ENCODE results near the gene GOLGA8O. TPM values are rescaled to one million over a fixed set of nuclear protein-coding genes. Genes with fewer than 3 reads are reported as not detected.
"Not testable (repeated sequence)": the region's sequence is repeated elsewhere in the genome, so short reads cannot be mapped to it uniquely, and the experiment has no call there.

GOLGA8O gene, protein sequence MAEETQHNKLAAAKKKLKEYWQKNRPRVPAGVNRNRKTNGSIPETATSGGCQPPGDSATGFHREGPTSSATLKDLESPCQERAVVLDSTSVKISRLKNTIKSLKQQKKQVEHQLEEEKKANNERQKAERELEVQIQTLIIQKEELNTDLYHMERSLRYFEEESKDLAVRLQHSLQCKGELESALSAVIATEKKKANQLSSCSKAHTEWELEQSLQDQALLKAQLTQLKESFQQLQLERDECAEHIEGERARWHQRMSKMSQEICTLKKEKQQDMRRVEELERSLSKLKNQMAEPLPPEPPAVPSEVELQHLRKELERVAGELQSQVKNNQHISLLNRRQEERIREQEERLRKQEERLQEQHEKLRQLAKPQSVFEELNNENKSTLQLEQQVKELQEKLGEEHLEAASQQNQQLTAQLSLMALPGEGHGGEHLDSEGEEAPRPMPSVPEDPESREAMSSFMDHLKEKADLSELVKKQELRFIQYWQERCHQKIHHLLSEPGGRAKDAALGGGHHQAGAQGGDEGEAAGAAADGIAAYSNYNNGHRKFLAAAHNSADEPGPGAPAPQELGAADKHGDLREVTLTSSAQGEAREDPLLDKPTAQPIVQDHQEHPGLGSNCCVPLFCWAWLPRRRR
- polyA plus RNA-seq (not detected in 2 replicates), polyA minus RNA-seq (not detected in 2 replicates)

DNA sequence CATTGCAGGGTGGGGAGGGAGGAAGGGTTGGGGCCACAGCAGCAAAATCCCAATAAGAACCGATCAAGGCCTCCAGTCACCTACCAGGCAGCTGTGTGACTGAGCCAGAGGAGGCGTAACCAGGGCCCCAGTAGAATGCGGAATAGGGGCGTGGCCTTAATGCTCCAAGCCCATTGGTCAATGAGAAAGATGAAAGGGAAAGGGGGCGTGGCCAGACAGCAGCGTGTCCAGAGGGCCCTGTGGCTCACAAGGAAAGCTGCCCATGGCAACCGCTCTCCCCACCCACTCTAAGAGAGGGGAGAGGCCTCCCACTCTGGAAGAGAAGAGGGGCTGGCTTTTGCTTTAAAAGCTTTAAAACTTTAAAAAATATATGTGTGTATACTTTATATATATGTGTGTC lies at the start of gene GOLGA8O:
GOLGA8O (minus strand) TSS at position 101 of the 400 bp plus-strand sequence; CDS start at position 3, 98 bp downstream.
- not testable (repeated sequence) for H3K9me2 ChIP-seq (ENCODE audit: insufficient read depth, low read length); H3K79me2 ChIP-seq (replicated peaks; ENCODE audit: insufficient read depth, low read length); H4K20me1 ChIP-seq (ENCODE audit: insufficient read depth); H2AFZ ChIP-seq (ENCODE audit: low read depth, low read length); H3K4me2 ChIP-seq (ENCODE audit: low read length); H3K9ac ChIP-seq (ENCODE audit: low read length); H3F3A ChIP-seq (ENCODE audit: insufficient read depth, low read length, poor library complexity, severe bottlenecking); H3K27me3 ChIP-seq (ENCODE audit: insufficient read depth, low read depth, low read length); H3K36me3 ChIP-seq (ENCODE audit: insufficient read depth, low read length); H3K9me3 ChIP-seq (ENCODE audit: low read length); H3K4me3 ChIP-seq (ENCODE audit: low read length); H3K27ac ChIP-seq (ENCODE audit: low read length)

DNA sequence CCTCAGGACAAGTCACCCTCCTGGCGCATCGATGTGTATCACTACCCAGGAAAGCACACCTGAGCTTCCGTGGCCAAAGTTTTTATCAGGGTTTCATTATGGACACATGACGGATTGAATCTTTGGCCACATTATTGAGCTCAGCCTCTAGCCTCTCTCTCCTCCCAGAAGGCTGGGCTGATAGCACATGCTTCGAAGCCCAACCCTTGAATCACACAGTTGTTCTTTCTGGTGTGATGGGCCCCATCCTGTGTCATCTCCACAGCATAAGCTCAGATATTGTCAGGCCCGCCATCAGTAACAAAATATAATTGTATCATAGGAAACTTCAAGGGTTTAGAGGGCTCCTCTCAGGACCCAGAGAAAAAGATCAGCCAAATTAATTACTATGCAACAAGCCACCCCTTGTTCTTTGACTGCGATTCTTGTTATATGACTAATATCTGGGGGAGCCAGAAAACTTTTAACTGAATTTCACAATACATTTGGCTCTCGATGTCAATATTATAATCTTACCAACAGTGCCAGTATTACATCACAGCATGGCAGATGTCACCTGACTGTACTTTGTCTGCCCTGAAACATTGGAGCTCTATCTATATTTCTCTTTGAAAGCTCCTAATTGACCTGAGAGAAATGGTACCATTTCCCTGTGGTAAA lies 48.8 kb upstream of the GOLGA8O start:
- H3K9me2 ChIP-seq (ENCODE audit: insufficient read depth, low read length); H4K20me1 ChIP-seq (ENCODE audit: insufficient read depth); H3K9me3 ChIP-seq (ENCODE audit: low read length); H3K4me2 ChIP-seq (ENCODE audit: low read length); H3K27ac ChIP-seq (ENCODE audit: low read length); H3K36me3 ChIP-seq (ENCODE audit: insufficient read depth, low read length); H3F3A ChIP-seq (ENCODE audit: insufficient read depth, low read length, poor library complexity, severe bottlenecking); H2AFZ ChIP-seq (ENCODE audit: low read depth, low read length); H3K9ac ChIP-seq (ENCODE audit: low read length); H3K27me3 ChIP-seq (ENCODE audit: insufficient read depth, low read depth, low read length); H3K4me3 ChIP-seq (ENCODE audit: low read length); H3K79me2 ChIP-seq (replicated peaks; ENCODE audit: insufficient read depth, low read length): not testable (repeated sequence)

DNA sequence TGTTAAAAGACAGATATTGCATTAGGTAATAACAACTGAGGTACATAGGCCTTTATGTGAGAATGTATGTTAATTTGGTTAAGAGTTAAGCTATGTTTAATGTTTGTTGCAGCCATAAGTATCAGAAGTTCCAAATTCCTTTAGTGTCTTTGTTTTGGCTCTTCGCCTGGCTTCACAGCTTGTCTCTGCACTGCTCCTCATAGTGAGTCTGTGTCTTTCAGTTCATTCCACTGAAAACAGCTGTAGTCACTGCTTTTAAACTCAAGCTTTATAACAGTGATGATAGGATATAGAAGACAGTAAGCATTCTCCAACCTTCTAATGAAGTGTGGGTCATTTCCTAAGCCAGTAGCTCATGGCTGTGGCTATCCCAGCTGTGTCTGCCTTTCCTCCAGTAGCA lies 47.5 kb upstream of the GOLGA8O start:
- H3K79me2 ChIP-seq (replicated peaks; ENCODE audit: insufficient read depth, low read length); H3K36me3 ChIP-seq (ENCODE audit: insufficient read depth, low read length); H3F3A ChIP-seq (ENCODE audit: insufficient read depth, low read length, poor library complexity, severe bottlenecking); H3K4me3 ChIP-seq (ENCODE audit: low read length); H3K27ac ChIP-seq (ENCODE audit: low read length); H3K27me3 ChIP-seq (ENCODE audit: insufficient read depth, low read depth, low read length); H3K9ac ChIP-seq (ENCODE audit: low read length); H2AFZ ChIP-seq (ENCODE audit: low read depth, low read length); H4K20me1 ChIP-seq (ENCODE audit: insufficient read depth); H3K9me2 ChIP-seq (ENCODE audit: insufficient read depth, low read length); H3K9me3 ChIP-seq (ENCODE audit: low read length); H3K4me2 ChIP-seq (ENCODE audit: low read length): not testable (repeated sequence)

DNA sequence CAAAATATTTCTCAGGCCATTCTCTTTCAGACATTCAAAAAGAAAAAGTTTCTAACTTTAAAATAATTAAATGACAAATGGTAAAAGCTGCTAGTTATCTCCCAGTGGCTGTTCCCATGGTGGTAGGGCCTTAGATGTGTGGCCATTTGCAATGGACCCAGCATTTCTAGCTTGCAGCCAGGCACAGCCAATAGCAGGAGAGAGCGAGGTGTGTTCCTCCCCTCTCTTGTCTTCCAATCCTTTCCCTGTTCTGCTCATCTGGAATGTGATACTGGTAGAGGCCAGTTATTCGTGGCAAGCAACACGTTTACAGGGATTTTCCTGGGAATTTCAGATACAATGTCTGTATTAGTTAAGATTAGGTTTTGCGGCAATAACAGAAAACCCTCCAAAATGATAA lies 37.3 kb upstream of the GOLGA8O start:
- not testable (repeated sequence) for H3K9me2 ChIP-seq (ENCODE audit: insufficient read depth, low read length); H2AFZ ChIP-seq (ENCODE audit: low read depth, low read length); H3K9me3 ChIP-seq (ENCODE audit: low read length); H3K27ac ChIP-seq (ENCODE audit: low read length); H3K4me2 ChIP-seq (ENCODE audit: low read length); H3K9ac ChIP-seq (ENCODE audit: low read length); H3K27me3 ChIP-seq (ENCODE audit: insufficient read depth, low read depth, low read length); H3K4me3 ChIP-seq (ENCODE audit: low read length); H3F3A ChIP-seq (ENCODE audit: insufficient read depth, low read length, poor library complexity, severe bottlenecking); H3K36me3 ChIP-seq (ENCODE audit: insufficient read depth, low read length); H4K20me1 ChIP-seq (ENCODE audit: insufficient read depth); H3K79me2 ChIP-seq (replicated peaks; ENCODE audit: insufficient read depth, low read length)

DNA sequence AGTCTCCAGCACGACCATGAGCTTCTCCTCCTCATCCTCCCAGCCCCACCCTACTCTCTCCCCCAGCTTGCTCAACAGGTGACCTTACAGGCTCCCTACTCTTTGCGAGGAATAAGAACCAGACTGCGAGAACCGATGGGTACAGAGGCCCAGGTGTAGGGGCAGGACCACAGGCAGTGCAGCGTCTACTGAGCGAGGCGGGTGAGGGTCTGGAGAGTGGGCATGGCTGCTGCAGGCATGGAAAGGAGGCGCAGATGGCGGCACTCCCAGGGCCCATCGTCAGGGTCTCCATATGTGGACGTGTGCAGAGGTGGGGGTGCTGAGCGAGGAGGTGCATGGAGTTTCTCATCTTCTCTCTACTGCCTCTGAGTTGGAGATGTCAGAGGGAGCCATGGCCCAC lies 31.0 kb upstream of the GOLGA8O start:
- H4K20me1 ChIP-seq (ENCODE audit: insufficient read depth); H3K4me3 ChIP-seq (ENCODE audit: low read length); H3K27me3 ChIP-seq (ENCODE audit: insufficient read depth, low read depth, low read length); H3F3A ChIP-seq (ENCODE audit: insufficient read depth, low read length, poor library complexity, severe bottlenecking); H3K79me2 ChIP-seq (replicated peaks; ENCODE audit: insufficient read depth, low read length); H3K4me2 ChIP-seq (ENCODE audit: low read length); H2AFZ ChIP-seq (ENCODE audit: low read depth, low read length); H3K9me3 ChIP-seq (ENCODE audit: low read length); H3K36me3 ChIP-seq (ENCODE audit: insufficient read depth, low read length); H3K9ac ChIP-seq (ENCODE audit: low read length); H3K27ac ChIP-seq (ENCODE audit: low read length); H3K9me2 ChIP-seq (ENCODE audit: insufficient read depth, low read length): not testable (repeated sequence)

DNA sequence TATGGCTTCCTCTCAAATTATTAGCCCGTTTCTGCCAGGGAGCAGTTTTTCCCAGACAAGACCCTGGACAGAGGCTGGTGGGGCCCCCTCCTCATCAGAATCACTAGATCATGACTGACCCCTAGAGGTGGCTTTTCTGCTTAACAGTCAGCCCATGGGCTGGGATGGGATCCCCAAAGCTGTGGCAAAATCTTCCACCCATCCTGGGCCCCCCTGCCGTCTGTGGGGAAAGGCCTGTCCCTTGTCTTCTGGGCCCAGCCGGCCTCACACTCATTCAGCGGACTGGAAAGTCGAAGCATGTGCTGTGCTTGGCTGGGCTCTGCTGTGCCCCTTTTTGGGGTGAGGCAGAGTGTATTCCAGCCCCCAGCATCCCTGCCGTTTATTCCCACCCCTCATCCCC lies 27.9 kb upstream of the GOLGA8O start:
- H3F3A ChIP-seq (ENCODE audit: insufficient read depth, low read length, poor library complexity, severe bottlenecking); H2AFZ ChIP-seq (ENCODE audit: low read depth, low read length); H3K27ac ChIP-seq (ENCODE audit: low read length); H3K9me2 ChIP-seq (ENCODE audit: insufficient read depth, low read length); H3K9me3 ChIP-seq (ENCODE audit: low read length); H3K9ac ChIP-seq (ENCODE audit: low read length); H3K36me3 ChIP-seq (ENCODE audit: insufficient read depth, low read length); H3K27me3 ChIP-seq (ENCODE audit: insufficient read depth, low read depth, low read length); H3K4me2 ChIP-seq (ENCODE audit: low read length); H4K20me1 ChIP-seq (ENCODE audit: insufficient read depth); H3K4me3 ChIP-seq (ENCODE audit: low read length); H3K79me2 ChIP-seq (replicated peaks; ENCODE audit: insufficient read depth, low read length): not testable (repeated sequence)

DNA sequence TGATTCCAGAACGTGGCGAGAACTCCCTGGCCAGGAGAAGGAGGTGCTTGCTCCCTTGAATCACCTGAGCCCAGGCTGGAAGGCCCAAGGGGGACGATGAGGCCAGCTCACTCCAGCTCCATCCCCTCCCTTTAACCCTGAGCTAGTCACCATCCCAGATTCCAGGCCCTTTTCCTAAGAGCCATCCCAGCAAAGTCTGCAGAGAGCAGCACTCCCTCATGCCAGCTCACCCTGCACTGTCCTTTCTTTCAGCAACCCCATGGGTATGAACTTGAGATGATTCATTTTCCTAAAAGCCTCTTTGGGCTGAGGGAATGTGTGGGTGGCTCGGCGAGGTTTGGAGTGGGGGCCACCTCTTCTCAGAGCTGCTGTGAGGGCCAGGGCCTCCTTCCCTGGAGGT lies 26.2 kb upstream of the GOLGA8O start:
- H3K79me2 ChIP-seq (replicated peaks; ENCODE audit: insufficient read depth, low read length); H3K9me3 ChIP-seq (ENCODE audit: low read length); H3K9me2 ChIP-seq (ENCODE audit: insufficient read depth, low read length); H3K36me3 ChIP-seq (ENCODE audit: insufficient read depth, low read length); H4K20me1 ChIP-seq (ENCODE audit: insufficient read depth); H3K9ac ChIP-seq (ENCODE audit: low read length); H3K4me3 ChIP-seq (ENCODE audit: low read length); H3K27me3 ChIP-seq (ENCODE audit: insufficient read depth, low read depth, low read length); H3F3A ChIP-seq (ENCODE audit: insufficient read depth, low read length, poor library complexity, severe bottlenecking); H3K27ac ChIP-seq (ENCODE audit: low read length); H3K4me2 ChIP-seq (ENCODE audit: low read length); H2AFZ ChIP-seq (ENCODE audit: low read depth, low read length): not testable (repeated sequence)

DNA sequence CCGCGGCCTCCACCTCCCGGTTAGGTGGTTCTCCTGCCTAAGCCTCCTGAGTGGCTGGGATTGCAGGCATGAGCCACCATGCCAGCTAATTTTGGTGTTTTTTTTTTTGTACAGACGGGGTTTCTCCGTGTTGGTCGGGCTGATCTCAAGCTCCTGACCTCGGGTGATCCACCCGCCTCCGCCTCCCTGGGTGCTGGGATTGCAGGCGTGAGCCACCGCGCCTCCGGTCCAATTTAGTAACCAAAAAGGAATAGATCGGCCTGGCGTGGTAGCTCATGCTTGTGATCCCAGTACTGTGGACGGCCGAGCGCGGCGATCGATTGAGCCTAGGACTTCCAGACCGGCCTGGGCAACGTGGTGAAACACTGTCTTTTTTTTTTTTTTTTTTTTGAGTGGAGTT lies 12.6 kb upstream of the GOLGA8O start:
- not testable (repeated sequence) for H2AFZ ChIP-seq (ENCODE audit: low read depth, low read length); H3K27ac ChIP-seq (ENCODE audit: low read length); H3K9ac ChIP-seq (ENCODE audit: low read length); H4K20me1 ChIP-seq (ENCODE audit: insufficient read depth); H3K9me2 ChIP-seq (ENCODE audit: insufficient read depth, low read length); H3K9me3 ChIP-seq (ENCODE audit: low read length); H3K4me3 ChIP-seq (ENCODE audit: low read length); H3F3A ChIP-seq (ENCODE audit: insufficient read depth, low read length, poor library complexity, severe bottlenecking); H3K79me2 ChIP-seq (replicated peaks; ENCODE audit: insufficient read depth, low read length); H3K4me2 ChIP-seq (ENCODE audit: low read length); H3K27me3 ChIP-seq (ENCODE audit: insufficient read depth, low read depth, low read length); H3K36me3 ChIP-seq (ENCODE audit: insufficient read depth, low read length)

Data from neural cell (in vitro differentiated cells).